Panc1 (cell line): Measurements from ENCODE around the gene AVPI1. TPM values are rescaled to one million over a fixed set of nuclear protein-coding genes. Genes with fewer than 3 reads are reported as not detected.

ENCODE experiments used
- ATAC-seq: fragments of 200-7000 bp; cut with Tn5 transposase; 2 replicates; pipeline ENCODE4 v1.9.1; 2020; ENCODE audit warnings: mild to moderate bottlenecking, moderate library complexity
- BruUV-seq: library from RNA; stranded (reverse); fragments of 400-500 nt; replicated peaks from 2 replicates; lab custom pipeline; 2021; lab: Mats Ljungman, UMichigan
- CTCF ChIA-PET: fragments of 300-600 bp; sonication (Branson Sonifier 250); formaldehyde crosslinking; loops from one replicate; lab custom pipeline; 2022; ENCODE audit warnings: antibody characterized with exemption; lab: Charles Lee
- POLR2A ChIA-PET: fragments of 300-600 bp; sonication (Branson Sonifier 250); formaldehyde crosslinking; loops from one replicate; lab custom pipeline; 2022; ENCODE audit warnings: antibody characterized with exemption; lab: Charles Lee
- DNase-seq: peaks from one replicate; pipeline ENCODE4 v3.0.0-alpha.2; 2010; ENCODE audit warnings: low read depth, low spot score
- H3K27ac ChIP-seq: 2 replicates; pipeline ENCODE4 v1.5.1; 2011; ENCODE audit warnings: mild to moderate bottlenecking, low read length, inconsistent platforms
- H3K27me3 ChIP-seq: fragments of 200-500 bp; sonication (Bioruptor generic); 2 replicates; pipeline ENCODE4 v1.6.0; 2014; ENCODE audit warnings: low read length, inconsistent platforms; ENCODE audit not compliant: control insufficient read depth, insufficient read depth
- H3K36me3 ChIP-seq: fragments of 200-500 bp; sonication (Bioruptor generic); 2 replicates; pipeline ENCODE4 v1.5.1; 2014; ENCODE audit warnings: inconsistent platforms, mild to moderate bottlenecking, low read length, moderate library complexity; ENCODE audit not compliant: control insufficient read depth, insufficient read depth
- H3K4me1 ChIP-seq: 2 replicates; pipeline ENCODE4 v1.5.1; 2011; ENCODE audit warnings: inconsistent platforms, mild to moderate bottlenecking, low read length, moderate library complexity; ENCODE audit not compliant: control insufficient read depth, insufficient read depth
- H3K4me3 ChIP-seq, 2 experiments: 2 replicates each; pipeline ENCODE4 v1.5.1; 2011 to 2012; ENCODE audit warnings: low read depth in 2 of 2, low read length in 2 of 2, mild to moderate bottlenecking in 2 of 2, inconsistent platforms in 1 of 2, moderate library complexity in 1 of 2
- H3K9me3 ChIP-seq: fragments of 200-500 bp; sonication (Bioruptor generic); 2 replicates; pipeline ENCODE4 v1.5.1; 2014; ENCODE audit warnings: low read depth, mild to moderate bottlenecking, inconsistent platforms, low read length, moderate library complexity; ENCODE audit not compliant: control insufficient read depth, insufficient read depth
- POLR2AphosphoS5 ChIP-seq: IDR thresholded peaks from 2 replicates; pipeline ENCODE4 v1.6.1; 2012; ENCODE audit warnings: mild to moderate bottlenecking, low read depth, low read length, moderate library complexity
- SIN3A ChIP-seq: IDR thresholded peaks from 2 replicates; pipeline ENCODE4 v1.6.1; 2012; ENCODE audit warnings: low read depth, mild to moderate bottlenecking, low read length, moderate library complexity, borderline replicate concordance; ENCODE audit not compliant: insufficient read depth
- TCF7L2 ChIP-seq: IDR thresholded peaks from 2 replicates; pipeline ENCODE4 v1.6.1; 2011; ENCODE audit warnings: mild to moderate bottlenecking, low read depth, low read length, inconsistent platforms
- in situ Hi-C: cut with HindIII; loops from 2 replicates; pipeline ENCODE4 v1.10.0; 2016; ENCODE audit warnings: low sequenced_read_pairs, low pct_unique_long_range_greater_than_20kb
- intact Hi-C: fragments of 100-400 bp; cut with micrococcal nuclease; formaldehyde crosslinking; loops from one replicate; pipeline ENCODE4 v1.10.0; 2022; ENCODE audit not compliant: unreplicated experiment
- total RNA-seq: library from RNA; stranded (reverse); gene quantifications from one replicate; pipeline ENCODE4 v1.2.1, GENCODE V29; 2021; ENCODE audit not compliant: unreplicated experiment
- TF ChIP-seq, protein P1 (sequence below): fragments of 450-650 bp; IDR thresholded peaks from 2 replicates; pipeline ENCODE4 v1.5.1; 2017; ENCODE audit warnings: mild to moderate bottlenecking
- TF ChIP-seq, protein P2 (sequence below), 2 experiments: IDR thresholded peaks; 2 replicates each; pipeline ENCODE4 v1.6.1; 2011 to 2012; ENCODE audit warnings: low read depth in 2 of 2, control low read depth in 1 of 2, low read length in 1 of 2, mild to moderate bottlenecking in 1 of 2, moderate library complexity in 1 of 2; ENCODE audit not compliant: insufficient read depth in 1 of 2

Gene AVPI1
- total RNA-seq, 1 experiment from 2014 or later = 8.0 TPM

DNA sequence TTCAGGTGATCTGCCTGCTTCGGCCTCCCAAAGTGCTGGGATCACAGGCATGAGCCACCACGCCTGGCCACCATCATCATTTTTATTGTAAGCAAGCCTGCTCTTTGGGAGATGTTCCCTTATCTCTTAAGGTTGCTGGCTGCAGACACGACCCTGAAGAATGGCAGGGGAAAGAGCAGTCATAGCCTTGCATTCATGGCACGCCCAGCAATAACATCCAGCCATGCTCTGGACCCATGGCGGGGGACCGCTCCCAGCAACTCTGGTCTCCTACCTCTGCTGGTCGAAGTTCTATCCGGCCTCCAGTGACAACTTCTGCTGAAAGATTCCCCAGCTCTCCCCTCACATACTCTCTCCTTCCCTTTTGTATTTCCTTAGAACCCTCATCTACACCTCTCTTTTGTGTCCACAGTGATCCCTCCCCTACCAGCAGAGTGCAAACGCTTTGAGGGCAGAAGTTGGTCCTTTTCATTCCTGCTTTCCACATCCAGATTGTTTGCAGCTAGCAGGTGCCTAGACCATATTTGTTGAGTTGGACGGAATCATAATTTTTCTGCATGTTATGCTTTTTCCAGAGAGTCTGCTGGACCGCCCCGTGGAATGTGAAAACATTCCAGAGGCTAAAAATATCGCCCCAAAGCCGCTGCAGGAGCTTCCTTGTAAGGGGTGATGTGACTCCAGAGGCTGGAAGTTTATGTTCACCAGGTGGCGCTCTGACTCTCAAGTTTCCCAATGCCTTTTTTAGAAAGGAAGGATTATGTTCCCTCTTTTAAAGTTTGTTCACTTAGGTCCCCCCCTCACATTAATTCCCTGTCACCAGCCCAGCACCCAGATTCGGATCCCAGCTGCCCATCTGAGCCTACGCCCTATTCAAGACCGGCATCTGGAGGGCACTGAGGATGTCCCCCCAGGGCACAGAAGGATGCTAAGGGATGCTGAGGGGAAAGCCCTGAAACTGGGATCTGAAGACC is 22.2 kb upstream of the AVPI1 start:
- no peaks in the 10 kb centered on the region for H3K9me3 ChIP-seq
- TF ChIP-seq SIN3A (no peak), POLR2AphosphoS5 (no peak)
- TF ChIP-seq, protein P1, sequence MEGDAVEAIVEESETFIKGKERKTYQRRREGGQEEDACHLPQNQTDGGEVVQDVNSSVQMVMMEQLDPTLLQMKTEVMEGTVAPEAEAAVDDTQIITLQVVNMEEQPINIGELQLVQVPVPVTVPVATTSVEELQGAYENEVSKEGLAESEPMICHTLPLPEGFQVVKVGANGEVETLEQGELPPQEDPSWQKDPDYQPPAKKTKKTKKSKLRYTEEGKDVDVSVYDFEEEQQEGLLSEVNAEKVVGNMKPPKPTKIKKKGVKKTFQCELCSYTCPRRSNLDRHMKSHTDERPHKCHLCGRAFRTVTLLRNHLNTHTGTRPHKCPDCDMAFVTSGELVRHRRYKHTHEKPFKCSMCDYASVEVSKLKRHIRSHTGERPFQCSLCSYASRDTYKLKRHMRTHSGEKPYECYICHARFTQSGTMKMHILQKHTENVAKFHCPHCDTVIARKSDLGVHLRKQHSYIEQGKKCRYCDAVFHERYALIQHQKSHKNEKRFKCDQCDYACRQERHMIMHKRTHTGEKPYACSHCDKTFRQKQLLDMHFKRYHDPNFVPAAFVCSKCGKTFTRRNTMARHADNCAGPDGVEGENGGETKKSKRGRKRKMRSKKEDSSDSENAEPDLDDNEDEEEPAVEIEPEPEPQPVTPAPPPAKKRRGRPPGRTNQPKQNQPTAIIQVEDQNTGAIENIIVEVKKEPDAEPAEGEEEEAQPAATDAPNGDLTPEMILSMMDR = peak; percentile 92
- H3K4me3 ChIP-seq = no peak overlapping the region
- ChIA-PET CTCF (interaction anchor here (0.6 to 1.5 kb wide), 10 partner anchors 15 to 160 kb away, joined by 3 to 7 read pairs (median 3); partner anchors contain the start of genes AVPI1 and ZFYVE27), POLR2A (no interaction called here)
- no TSS peak for BruUV-seq
- H3K27me3 ChIP-seq = no peaks in the 10 kb centered on the region
- ATAC-seq = no peak
- in situ Hi-C loops (no loop called here), intact Hi-C loops (loop anchor here (1.0 kb wide), 1 partner anchor 22 kb away; no protein-coding TSS in a partner anchor)
- 0 out of 2 replicates have a peak, but pooled peaks cover 4% of the 10 kb centered on the region for H3K4me1 ChIP-seq
- no peaks in the 10 kb centered on the region for H3K36me3 ChIP-seq
- H3K27ac ChIP-seq = no peak overlapping the region
- DNase-seq = no peak

DNA sequence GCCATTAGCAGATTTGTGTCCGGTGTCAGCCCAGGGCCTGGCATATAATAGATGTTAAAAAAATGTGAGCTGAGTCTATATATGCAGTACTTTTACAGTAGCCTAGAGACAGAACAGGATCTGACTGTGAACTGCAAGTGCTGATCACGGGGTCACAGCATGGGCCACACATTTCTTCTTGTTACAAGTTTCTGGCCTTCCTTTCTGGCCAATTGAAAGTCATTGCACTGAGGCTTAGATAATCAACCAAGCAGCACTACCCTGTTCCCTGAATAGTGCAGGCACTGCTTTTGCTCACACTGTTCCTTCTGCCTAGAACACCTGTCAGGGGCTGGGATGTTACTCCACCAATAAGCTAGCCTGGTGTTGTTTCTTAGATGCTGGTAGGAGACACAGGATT is 21.1 kb upstream of the AVPI1 start:
- no peak overlapping the region for H3K4me3 ChIP-seq
- POLR2A ChIA-PET = no interaction called here
- no peaks in the 10 kb centered on the region for H3K36me3 ChIP-seq
- in situ Hi-C loops = no loop called here
- 0 out of 2 replicates have a peak, but pooled peaks cover 4% of the 10 kb centered on the region for H3K4me1 ChIP-seq
- CTCF ChIA-PET = interaction anchor here (0.6 kb wide), 1 partner anchor 37 kb away, joined by 4 read pairs; no protein-coding TSS in a partner anchor
- H3K27me3 ChIP-seq = no peaks in the 10 kb centered on the region
- BruUV-seq = no TSS peak
- intact Hi-C loops = no loop called here
- ATAC-seq = no peak
- no peaks in the 10 kb centered on the region for H3K9me3 ChIP-seq
- no peak overlapping the region for H3K27ac ChIP-seq
- TF ChIP-seq TCF7L2 (no peak), POLR2AphosphoS5 (no peak), SIN3A (no peak)
- TF ChIP-seq, protein P1 = no peak
- TF ChIP-seq, protein P2, sequence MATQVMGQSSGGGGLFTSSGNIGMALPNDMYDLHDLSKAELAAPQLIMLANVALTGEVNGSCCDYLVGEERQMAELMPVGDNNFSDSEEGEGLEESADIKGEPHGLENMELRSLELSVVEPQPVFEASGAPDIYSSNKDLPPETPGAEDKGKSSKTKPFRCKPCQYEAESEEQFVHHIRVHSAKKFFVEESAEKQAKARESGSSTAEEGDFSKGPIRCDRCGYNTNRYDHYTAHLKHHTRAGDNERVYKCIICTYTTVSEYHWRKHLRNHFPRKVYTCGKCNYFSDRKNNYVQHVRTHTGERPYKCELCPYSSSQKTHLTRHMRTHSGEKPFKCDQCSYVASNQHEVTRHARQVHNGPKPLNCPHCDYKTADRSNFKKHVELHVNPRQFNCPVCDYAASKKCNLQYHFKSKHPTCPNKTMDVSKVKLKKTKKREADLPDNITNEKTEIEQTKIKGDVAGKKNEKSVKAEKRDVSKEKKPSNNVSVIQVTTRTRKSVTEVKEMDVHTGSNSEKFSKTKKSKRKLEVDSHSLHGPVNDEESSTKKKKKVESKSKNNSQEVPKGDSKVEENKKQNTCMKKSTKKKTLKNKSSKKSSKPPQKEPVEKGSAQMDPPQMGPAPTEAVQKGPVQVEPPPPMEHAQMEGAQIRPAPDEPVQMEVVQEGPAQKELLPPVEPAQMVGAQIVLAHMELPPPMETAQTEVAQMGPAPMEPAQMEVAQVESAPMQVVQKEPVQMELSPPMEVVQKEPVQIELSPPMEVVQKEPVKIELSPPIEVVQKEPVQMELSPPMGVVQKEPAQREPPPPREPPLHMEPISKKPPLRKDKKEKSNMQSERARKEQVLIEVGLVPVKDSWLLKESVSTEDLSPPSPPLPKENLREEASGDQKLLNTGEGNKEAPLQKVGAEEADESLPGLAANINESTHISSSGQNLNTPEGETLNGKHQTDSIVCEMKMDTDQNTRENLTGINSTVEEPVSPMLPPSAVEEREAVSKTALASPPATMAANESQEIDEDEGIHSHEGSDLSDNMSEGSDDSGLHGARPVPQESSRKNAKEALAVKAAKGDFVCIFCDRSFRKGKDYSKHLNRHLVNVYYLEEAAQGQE (IDR thresholded peaks at IDR 0.05; ENCODE audit: insufficient read depth in 1 of 2, low read depth in 2 of 2, low read length in 1 of 2) = no peak
- DNase-seq = no peak
